Activated T-helper 17 cell treated with anti-CD3 and anti-CD28 coated beads, Interleukin-2, amount 50 U/mL, for 72 hours (primary cell): ENCODE data around the gene SLC9A9. TPM values are rescaled to one million over a fixed set of nuclear protein-coding genes. Genes with fewer than 3 reads are reported as not detected.

Source experiments
- ATAC-seq: fragments of 150-1000 bp; cut with Tn5 transposase; replicated peaks from 2 replicates; pipeline ENCODE4 v1.10.0; 2021; ENCODE audit warnings: mild to moderate bottlenecking, moderate library complexity
- H3K27ac Mint-ChIP-seq: one replicate; pipeline ENCODE4 v1.8.0; 2022; ENCODE audit warnings: mixed read lengths
- H3K27me3 Mint-ChIP-seq: one replicate; pipeline ENCODE4 v1.8.0; 2022; ENCODE audit warnings: mixed read lengths
- H3K36me3 Mint-ChIP-seq: one replicate; pipeline ENCODE4 v1.8.0; 2022; ENCODE audit warnings: low read depth, mild to moderate bottlenecking, mixed read lengths
- H3K4me1 Mint-ChIP-seq: one replicate; pipeline ENCODE4 v1.8.0; 2022; ENCODE audit warnings: mixed read lengths
- H3K4me3 Mint-ChIP-seq: one replicate; pipeline ENCODE4 v1.8.0; 2022; ENCODE audit warnings: mild to moderate bottlenecking, mixed read lengths
- H3K9me3 Mint-ChIP-seq: one replicate; pipeline ENCODE4 v1.8.0; 2022; ENCODE audit warnings: mixed read lengths
- total RNA-seq, 2 donors: library from RNA; stranded (reverse); gene quantifications; one replicate each; pipeline ENCODE4 v1.2.3, GENCODE V29; 2022

SLC9A9 gene
- total RNA-seq, 2 donors from 2014 or later = 4.0 to 15.2 TPM

DNA sequence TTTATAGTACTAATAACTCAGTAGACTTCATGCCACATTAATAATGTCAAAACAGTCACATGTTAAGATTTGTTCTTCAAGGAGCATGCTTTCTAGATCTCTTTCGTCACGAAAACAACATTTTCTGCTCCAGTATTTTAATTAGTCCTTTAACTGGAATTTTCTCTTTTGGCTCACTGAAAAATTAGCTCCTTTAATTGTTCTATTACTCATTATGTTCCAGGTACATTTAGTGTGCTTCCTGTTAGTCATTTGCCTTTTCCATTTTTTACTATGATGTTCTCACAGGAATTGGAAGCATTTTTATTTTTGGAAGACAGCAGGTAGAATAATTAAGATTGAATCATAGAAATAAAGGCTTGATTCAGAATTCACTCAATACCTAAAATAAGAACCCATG is 111.2 kb downstream of the SLC9A9 start:
- H3K27me3 Mint-ChIP-seq = no peaks in the 10 kb centered on the region
- H3K4me3 Mint-ChIP-seq = no peak overlapping the region
- no peaks in the 10 kb centered on the region for H3K9me3 Mint-ChIP-seq
- ATAC-seq = no peak
- no peak overlapping the region for H3K27ac Mint-ChIP-seq
- no peaks in the 10 kb centered on the region for H3K4me1 Mint-ChIP-seq
- H3K36me3 Mint-ChIP-seq = no peaks in the 10 kb centered on the region

DNA sequence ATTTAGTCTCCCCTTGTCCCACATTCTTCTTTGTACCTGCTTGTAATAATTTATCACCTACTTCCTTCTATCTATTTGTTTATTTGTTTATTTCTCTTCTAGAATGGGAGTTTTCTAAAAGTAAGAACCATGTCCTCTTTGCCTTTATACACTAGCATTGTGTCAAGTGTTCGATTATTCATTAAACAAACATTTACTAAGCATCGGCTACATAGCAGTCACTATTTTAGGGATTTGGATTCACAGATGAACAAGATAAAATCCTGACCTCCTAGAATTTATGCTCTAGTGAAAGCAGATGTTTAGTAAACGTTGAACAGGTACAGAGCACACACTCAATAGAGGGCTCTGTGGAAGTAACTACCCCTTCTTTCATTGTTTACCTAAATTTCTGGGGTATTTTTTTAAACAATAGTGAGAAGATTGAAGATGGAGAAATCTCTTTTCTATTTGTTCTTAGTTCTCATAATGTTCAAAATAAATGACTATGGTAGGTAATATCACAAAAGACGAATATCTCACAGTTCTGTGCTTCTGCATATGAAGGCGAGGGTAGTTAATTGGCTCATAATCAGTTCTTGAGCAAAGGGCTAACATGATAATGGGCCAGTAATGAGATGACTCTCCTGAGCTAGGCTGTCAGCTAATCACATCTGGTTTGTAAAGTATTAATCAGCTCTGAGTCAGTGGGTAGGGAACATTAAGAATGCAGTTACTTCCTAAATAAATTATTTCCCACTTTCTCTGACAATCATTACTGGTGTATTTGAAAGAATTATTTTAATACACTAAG is 111.9 kb downstream of the SLC9A9 start:
- H3K27me3 Mint-ChIP-seq = no peaks in the 10 kb centered on the region
- H3K27ac Mint-ChIP-seq = no peak overlapping the region
- ATAC-seq = no peak
- H3K36me3 Mint-ChIP-seq = no peaks in the 10 kb centered on the region
- H3K4me1 Mint-ChIP-seq = no peaks in the 10 kb centered on the region
- no peaks in the 10 kb centered on the region for H3K9me3 Mint-ChIP-seq
- H3K4me3 Mint-ChIP-seq = no peak overlapping the region

DNA sequence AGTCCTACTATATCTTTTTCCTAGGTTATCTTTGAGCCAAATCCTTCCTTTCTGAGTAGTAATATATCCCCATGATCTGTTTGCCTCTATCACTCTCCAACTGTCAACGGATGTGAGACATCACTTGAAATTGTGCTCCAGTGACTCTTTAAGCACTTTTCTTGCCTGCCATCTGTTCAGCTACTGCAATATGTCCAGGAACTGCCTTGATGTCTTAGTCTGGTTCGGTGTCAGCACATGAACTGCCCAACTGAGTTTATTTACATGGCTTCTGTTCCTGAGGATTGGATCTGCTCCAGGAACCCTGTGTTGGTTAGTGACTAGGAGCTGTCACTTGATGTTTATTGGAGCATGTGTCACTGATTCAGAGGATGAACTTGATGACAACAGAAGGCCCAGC is 116.5 kb downstream of the SLC9A9 start:
- Mint-ChIP-seq H3K36me3 (no peaks in the 10 kb centered on the region), H3K27ac (no peak overlapping the region), H3K9me3 (no peaks in the 10 kb centered on the region), H3K4me3 (no peak overlapping the region), H3K4me1 (no peaks in the 10 kb centered on the region), H3K27me3 (no peaks in the 10 kb centered on the region)
- ATAC-seq = no peak

DNA sequence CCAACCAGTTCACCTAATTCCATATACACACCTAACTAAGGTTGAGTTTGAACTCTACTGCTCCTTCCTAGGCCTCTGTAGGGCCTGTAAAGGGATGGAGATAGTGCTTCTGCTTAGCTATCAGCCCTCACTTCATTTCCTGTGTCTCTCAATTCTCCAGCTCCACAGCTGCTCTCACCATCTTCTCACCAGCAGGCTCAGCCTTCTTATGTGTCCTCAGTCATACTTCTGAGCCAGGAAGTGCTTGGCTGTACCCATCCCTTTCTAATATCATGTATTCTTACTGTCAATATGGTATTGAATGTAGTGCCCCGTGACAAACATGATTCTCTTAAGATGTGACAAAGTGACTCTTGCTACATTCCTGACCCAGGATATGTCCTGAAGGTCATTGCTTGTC is 116.9 kb downstream of the SLC9A9 start:
- Mint-ChIP-seq H3K4me3 (no peak overlapping the region), H3K27me3 (no peaks in the 10 kb centered on the region), H3K27ac (no peak overlapping the region), H3K36me3 (no peaks in the 10 kb centered on the region), H3K9me3 (no peaks in the 10 kb centered on the region), H3K4me1 (no peaks in the 10 kb centered on the region)
- ATAC-seq = no peak

DNA sequence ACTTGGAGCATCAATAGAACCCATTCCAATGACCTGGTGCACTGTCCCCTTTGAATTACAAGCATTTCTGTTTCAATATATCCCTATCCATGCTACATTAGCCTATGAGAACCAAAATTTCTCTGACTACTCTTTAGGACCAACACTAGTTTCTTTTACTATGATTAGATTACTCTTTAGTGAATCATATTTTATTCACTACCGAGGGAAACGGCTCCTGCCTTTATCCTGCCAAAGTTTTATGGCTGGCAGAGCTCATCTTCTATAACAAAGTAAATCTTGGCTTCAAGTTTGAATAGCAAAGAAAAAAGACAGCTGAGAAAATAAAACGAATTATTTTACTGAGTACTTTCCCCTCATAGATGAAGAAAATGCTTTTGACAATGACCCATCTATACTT is 120.9 kb downstream of the SLC9A9 start:
- Mint-ChIP-seq H3K36me3 (peaks cover 6% of the 10 kb centered on the region), H3K9me3 (no peaks in the 10 kb centered on the region), H3K27me3 (no peaks in the 10 kb centered on the region), H3K4me3 (no peak overlapping the region), H3K4me1 (no peaks in the 10 kb centered on the region), H3K27ac (no peak overlapping the region)
- ATAC-seq = no peak

DNA sequence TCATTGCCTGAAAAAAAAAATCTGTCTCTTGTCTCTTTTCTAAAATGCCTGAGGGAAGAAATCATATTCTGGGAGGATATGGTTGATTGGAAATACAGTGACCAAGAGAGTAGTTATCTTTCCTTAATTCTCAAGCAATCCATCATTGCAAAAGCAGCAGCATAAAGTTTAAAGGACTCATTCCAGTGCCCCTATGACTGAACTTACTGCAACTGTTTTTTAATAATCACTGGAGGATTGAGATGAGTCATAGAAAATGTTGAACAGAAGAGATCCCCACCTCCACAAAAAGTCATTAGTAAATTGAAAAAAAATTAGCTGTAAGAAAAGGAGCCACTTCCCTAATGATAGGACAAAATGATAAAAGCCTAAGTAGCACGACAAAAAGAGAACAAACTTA is 121.5 kb downstream of the SLC9A9 start:
- Mint-ChIP-seq H3K9me3 (no peaks in the 10 kb centered on the region), H3K27ac (no peak overlapping the region), H3K4me3 (no peak overlapping the region), H3K36me3 (peaks cover 6% of the 10 kb centered on the region), H3K27me3 (no peaks in the 10 kb centered on the region), H3K4me1 (no peaks in the 10 kb centered on the region)
- ATAC-seq = no peak

DNA sequence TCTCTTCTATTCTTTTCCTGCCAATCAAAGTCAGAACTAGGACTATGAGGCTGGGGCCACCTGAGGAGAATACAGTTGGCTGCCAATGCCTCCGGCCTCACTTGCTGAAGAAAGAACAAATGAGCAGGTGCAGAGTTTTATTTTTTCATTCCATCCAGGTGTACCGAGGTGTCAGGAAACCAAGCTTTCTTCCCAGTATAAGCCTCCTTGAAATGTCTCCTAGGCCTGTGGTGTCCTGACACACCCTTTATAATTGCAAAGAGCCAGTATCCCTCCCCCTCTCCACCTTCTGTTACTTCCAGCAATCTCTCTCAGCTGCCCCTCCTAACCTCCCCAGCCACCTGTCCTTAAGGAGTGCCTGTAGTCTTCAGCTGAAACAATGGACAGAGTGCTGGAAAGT is 127.9 kb downstream of the SLC9A9 start:
- Mint-ChIP-seq H3K27me3 (no peaks in the 10 kb centered on the region), H3K36me3 (peaks cover 11% of the 10 kb centered on the region), H3K4me3 (no peak overlapping the region), H3K27ac (no peak overlapping the region), H3K9me3 (no peaks in the 10 kb centered on the region), H3K4me1 (no peaks in the 10 kb centered on the region)
- no peak for ATAC-seq

DNA sequence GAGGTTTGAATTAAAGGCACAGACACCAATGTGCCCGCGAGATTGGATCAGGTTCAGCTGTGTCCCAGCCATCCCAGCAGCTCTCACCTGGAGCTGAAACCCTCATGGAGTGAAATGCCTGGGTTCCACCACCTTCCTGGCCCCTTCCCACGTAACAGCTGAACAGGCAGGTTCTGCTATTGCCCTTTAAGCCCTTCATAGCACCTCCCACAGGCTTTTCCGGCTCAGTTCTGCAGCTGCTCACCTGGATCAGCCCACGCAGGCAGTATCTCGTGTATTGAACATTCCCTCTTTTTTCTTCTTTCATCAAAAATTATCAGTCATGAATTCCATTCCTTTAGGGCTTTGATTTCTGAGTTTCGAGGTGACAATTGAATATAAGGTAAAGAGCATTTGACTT is 129.8 kb downstream of the SLC9A9 start:
- H3K36me3 Mint-ChIP-seq = peaks cover 6% of the 10 kb centered on the region
- ATAC-seq = no peak
- H3K27ac Mint-ChIP-seq = no peak overlapping the region
- H3K27me3 Mint-ChIP-seq = no peaks in the 10 kb centered on the region
- no peaks in the 10 kb centered on the region for H3K4me1 Mint-ChIP-seq
- no peaks in the 10 kb centered on the region for H3K9me3 Mint-ChIP-seq
- no peak overlapping the region for H3K4me3 Mint-ChIP-seq

DNA sequence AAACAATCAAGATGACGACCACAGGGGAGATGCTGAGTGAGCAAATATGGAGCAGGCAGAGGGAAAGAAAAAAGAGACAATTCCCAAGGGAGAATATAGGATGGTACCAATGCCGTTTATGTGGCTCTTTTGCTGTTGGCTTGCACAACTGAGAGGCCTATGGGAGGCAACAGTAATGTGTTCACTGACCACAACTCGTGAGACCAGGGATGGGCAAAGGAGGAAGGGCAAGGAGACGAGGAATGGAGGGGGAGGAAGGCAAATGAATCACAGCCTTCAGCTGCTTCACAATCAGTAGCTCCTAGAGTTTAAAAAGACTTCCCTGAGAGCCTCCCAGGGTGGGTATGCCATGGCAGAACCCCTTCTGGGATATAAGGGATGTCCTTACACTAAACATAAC is 131.5 kb downstream of the SLC9A9 start:
- Mint-ChIP-seq H3K36me3 (peaks cover 5% of the 10 kb centered on the region), H3K9me3 (no peaks in the 10 kb centered on the region)

DNA sequence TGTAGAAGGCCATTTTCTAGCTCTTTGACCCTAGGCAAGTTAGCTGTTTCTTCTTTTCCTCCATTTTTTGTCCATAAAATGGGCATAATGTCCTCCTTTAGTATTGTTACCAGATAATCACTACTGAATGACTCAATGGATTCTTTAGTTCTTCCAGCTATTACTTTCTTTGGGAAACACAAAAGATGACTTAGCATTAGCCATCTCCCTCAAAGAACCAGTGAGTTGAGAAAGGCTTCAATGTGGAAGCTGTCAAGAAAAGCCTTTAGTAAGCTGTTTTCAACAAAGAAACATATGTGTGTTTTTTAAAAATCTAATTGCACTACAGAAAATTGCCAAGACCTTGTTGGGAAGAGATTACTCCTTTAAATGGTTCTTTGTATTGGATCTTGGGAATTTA is 135.7 kb downstream of the SLC9A9 start:
- no peak overlapping the region for H3K27ac Mint-ChIP-seq
- H3K27me3 Mint-ChIP-seq = no peaks in the 10 kb centered on the region
- H3K4me1 Mint-ChIP-seq = no peaks in the 10 kb centered on the region
- H3K9me3 Mint-ChIP-seq = no peaks in the 10 kb centered on the region
- H3K36me3 Mint-ChIP-seq = no peaks in the 10 kb centered on the region
- H3K4me3 Mint-ChIP-seq = no peak overlapping the region
- ATAC-seq = no peak

More for the DNA sequence above, 131.5 kb downstream of the SLC9A9 start:
- H3K4me3 Mint-ChIP-seq = no peak overlapping the region
- no peak for ATAC-seq
- H3K27me3 Mint-ChIP-seq = no peaks in the 10 kb centered on the region
- H3K4me1 Mint-ChIP-seq = no peaks in the 10 kb centered on the region
- H3K27ac Mint-ChIP-seq = no peak overlapping the region

DNA sequence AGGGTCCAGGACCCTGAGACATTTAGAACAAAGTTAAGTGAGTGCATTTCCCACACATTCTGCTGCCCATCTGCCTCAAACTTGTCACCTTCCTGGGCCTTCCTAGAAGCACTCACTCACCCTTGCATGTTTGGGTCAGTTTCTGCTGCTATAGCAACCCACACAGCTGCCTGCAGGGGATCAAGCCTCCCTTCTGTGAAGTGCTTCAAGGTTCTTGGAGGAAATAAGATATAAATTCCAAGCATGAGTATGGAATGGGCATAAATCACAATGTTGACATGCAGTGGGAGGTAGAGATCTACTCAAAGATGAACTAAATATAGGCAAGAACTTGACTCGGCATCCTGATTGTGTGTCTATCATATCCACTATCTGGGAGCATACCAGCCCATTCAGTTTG is 140.4 kb downstream of the SLC9A9 start:
- Mint-ChIP-seq H3K9me3 (no peaks in the 10 kb centered on the region), H3K4me1 (no peaks in the 10 kb centered on the region), H3K36me3 (no peaks in the 10 kb centered on the region), H3K27ac (no peak overlapping the region), H3K4me3 (no peak overlapping the region), H3K27me3 (no peaks in the 10 kb centered on the region)
- ATAC-seq = no peak

DNA sequence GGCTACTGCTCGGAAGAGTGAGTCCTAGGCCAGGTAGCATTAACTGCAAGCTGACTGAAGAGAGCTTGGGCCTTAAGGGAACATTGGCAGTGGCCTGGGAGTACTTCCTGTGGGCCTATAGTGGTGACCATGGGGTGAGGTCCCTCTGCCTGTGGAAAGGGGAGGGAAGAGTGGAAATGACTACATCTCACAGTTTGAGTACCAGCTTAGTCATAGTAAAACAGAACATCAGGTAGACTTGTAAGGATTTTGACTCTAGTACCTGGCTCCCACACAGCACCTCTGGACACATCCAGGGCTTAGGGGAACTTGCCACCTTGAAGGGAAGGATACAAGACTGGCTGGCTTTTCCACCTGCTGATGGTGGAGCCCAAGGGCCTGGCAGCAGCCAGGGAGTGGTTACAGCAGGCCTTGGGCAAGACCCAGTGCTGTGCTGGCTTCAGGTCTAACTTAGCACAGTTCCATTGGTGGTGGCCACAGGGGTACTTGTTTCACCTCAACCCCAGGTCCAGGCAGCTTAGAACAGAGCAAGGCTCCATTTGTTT is 147.8 kb downstream of the SLC9A9 start:
- Mint-ChIP-seq H3K9me3 (no peaks in the 10 kb centered on the region), H3K36me3 (no peaks in the 10 kb centered on the region), H3K27ac (no peak overlapping the region), H3K4me1 (no peaks in the 10 kb centered on the region), H3K27me3 (no peaks in the 10 kb centered on the region), H3K4me3 (no peak overlapping the region)
- peak; percentile 60 for ATAC-seq

DNA sequence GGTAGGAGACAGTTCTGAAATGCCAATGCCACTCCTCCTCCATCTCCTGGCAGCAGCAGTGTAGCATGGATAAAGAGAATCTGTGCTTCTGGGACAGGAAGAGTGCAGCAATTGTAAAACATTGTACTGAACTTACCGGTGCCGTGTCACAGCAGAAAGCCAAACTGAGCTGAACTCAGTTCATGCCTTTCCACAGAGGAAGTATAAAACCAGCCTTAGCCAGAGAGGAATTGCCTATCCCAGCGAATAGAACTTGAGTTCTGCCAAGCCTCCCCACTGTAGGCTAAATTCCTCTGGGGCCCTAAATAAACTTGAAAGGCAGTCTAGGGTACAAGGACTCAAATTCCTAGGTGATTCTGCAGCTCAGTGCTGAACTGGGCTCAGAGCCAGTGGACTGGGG is 148.8 kb downstream of the SLC9A9 start:
- no peaks in the 10 kb centered on the region for H3K36me3 Mint-ChIP-seq
- no peak overlapping the region for H3K27ac Mint-ChIP-seq
- H3K4me1 Mint-ChIP-seq = no peaks in the 10 kb centered on the region
- H3K27me3 Mint-ChIP-seq = no peaks in the 10 kb centered on the region
- H3K9me3 Mint-ChIP-seq = no peaks in the 10 kb centered on the region
- no peak for ATAC-seq
- no peak overlapping the region for H3K4me3 Mint-ChIP-seq

DNA sequence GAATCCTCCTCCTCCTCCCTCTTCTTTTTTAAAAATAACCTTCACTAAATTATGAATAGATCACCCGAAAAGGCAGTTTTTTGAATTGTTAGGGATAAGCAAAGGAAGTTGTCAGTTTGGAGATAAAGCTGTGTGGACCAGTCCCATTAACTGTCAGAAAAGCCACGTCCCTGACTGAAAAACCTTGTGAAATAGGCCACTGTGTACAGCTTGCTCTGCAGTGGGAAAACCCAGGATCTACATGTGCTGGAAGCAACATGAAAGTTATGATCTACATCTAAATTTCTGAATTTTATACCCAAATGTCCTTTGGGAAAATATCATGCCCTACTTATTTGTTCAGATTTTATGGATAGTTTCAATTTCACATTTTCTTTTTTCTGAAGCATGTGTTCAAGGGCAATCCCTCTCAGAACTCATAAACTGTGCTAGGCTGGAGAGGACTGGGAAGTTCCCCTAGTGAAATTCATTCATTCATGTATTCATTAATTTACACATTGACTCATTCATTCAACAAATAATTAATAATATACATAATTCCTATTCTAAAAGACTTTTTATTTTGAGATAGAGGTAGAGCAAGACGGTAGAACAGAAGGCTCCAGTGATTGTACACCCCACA is 149.5 kb downstream of the SLC9A9 start:
- no peak overlapping the region for H3K4me3 Mint-ChIP-seq
- no peaks in the 10 kb centered on the region for H3K36me3 Mint-ChIP-seq
- no peak overlapping the region for H3K27ac Mint-ChIP-seq
- H3K27me3 Mint-ChIP-seq = no peaks in the 10 kb centered on the region
- no peaks in the 10 kb centered on the region for H3K4me1 Mint-ChIP-seq
- H3K9me3 Mint-ChIP-seq = no peaks in the 10 kb centered on the region
- no peak for ATAC-seq

DNA sequence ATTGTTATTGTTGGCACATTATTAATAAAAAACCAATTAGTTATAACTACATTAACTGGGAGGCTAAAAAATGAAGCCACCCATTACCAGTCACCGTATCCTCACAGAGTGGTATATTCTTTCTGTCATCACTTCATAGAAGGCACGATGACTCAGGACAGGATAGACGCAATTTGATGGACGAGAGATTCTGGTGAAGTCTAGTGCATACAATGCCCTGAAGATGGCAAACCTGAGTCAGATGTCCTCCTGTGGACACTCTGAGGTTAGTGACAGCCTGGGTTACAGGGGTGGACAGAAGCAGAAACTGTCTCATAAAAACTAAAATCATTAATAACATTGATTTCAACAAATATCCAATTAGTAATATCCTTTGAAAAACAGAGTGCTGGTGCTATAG is 150.3 kb downstream of the SLC9A9 start:
- H3K27me3 Mint-ChIP-seq = no peaks in the 10 kb centered on the region
- H3K36me3 Mint-ChIP-seq = no peaks in the 10 kb centered on the region
- H3K9me3 Mint-ChIP-seq = no peaks in the 10 kb centered on the region
- H3K4me1 Mint-ChIP-seq = no peaks in the 10 kb centered on the region
- H3K4me3 Mint-ChIP-seq = no peak overlapping the region
- no peak overlapping the region for H3K27ac Mint-ChIP-seq
- ATAC-seq = no peak
